Stimulated activated CD4-positive, alpha-beta T cell treated with anti-CD3 and anti-CD28 coated beads, Interleukin-4, amount 100 ng/mL, for 4 hours (primary cell): ENCODE results near the gene OR4C3.
"Not testable (repeated sequence)": the region's sequence is repeated elsewhere in the genome, so short reads cannot be mapped to it uniquely, and the experiment has no call there.

Experiments
- DNase-seq, 2 experiments: peaks; one replicate each; pipeline ENCODE4 v3.0.0-alpha.2; 2020

Gene OR4C3

DNA sequence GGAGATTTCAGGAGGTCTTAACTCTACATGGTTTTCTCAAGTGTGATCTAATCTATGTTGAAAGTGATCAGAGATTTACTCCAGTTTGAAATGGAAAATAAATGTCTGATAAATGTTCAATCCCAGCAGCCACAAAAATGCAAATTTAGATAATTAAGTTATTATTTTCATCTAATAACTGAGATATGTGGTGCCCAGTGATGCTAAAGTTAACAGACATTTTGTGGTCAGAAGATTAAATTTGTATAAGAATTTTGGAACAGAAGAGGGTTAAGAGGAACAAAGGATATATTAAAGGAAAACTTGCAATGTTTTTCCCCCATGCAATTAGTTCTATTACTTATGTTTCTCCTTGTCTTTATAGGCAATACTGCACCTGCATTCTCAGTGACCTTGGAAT is at the start of gene OR4C3:
OR4C3 (plus strand) TSS at position 301 of the 400 bp plus-strand sequence. CDS start 102 bp downstream, outside the sequence.
- DNase-seq = not testable (repeated sequence)

DNA sequence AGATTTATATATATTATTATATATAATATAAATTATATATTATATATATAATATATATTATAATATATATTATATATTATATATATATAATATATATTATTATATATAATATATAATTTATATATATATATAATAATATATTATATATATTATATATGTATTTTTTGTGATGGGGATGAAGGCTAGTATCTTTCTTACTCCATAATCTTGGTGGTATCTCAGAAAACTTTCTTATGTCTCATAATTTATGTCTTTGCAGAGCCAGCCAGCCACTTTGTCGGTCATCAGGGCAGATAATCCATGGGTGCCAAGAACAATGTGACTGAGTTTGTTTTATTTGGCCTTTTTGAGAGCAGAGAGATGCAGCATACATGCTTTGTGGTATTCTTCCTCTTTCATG is 18.8 kb upstream of the OR4C3 start, which contains the start of gene OR4S1:
OR4S1 (plus strand) TSS at position 301 of the 400 bp plus-strand sequence; CDS start at position 301, 0 bp downstream.
- DNase-seq = no peak

GRCh38 chr11:48307760-48308386 is 16.8 kb upstream of the OR4C3 start:
- peak; percentile 50 to 56 for DNase-seq

GRCh38 chr11:48313590-48313989 is 11.1 kb upstream of the OR4C3 start:
- DNase-seq = not testable (repeated sequence)

GRCh38 chr11:48319813-48320212 is 4.9 kb upstream of the OR4C3 start:
- DNase-seq = not testable (repeated sequence)

- DNase-seq = no peak
These were observed 16.7 kb downstream of the OR4C3 start for GRCh38 chr11:48341466-48341865.

DNA sequence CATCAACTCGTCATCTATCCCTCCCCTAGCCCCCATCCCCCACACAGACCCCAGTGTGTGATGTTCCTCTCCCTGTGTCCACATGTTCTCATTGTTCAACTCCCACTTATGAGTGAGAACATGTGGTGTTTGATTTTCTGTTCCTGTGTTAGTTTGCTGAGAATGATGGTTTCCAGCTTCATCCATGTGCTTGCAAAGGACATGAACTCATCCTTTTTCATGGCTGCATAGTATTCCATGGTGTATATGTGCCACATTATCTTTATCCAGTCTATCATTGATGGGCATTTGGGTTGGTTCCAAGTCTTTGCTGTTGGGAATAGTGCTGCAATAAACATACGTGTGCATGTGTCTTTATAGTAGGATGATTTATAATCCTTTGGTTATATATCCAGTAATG is 17.8 kb downstream of the OR4C3 start:
- DNase-seq = not testable (repeated sequence)

GRCh38 chr11:48346286-48346685 is 21.6 kb downstream of the OR4C3 start:
- DNase-seq = not testable (repeated sequence)

DNA sequence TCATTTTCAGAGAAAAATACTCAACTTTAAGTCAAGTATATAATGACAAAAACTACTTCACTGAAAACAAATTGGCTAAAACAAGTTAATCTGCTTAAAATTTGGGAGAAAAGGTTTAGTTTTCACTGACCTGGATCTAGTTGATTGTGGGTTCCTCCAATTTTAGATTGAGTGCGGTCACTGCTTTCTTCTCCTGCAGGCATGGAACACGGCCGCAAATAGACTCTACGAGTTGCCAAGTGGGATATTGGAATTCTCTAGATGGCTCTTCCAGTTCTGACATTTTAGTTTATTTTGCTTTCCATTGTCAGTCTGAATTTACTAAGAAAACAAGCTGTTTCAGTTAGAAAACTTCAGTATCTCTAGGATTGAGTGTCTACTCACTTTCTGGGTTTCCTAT is 29.3 kb downstream of the OR4C3 start:
- no peak for DNase-seq

DNA sequence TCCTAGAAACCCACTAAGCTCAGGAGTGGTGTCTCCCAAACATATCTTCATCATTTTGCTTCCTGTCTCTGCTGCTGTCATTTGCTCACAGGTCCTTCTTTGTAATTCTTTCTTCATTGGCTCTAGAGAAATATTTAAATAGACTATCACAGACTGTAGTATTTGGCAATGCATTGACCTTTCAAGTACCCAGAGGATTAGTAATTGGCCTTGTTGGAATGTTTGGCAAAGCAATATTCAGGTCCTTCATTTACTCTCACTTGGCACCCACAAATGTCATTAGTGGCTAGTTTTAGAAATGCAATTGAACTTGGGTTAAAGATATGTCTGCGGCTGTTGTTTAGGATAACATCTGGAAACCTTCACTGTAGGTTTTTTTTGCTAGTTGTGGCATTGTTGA is 30.0 kb downstream of the OR4C3 start:
- DNase-seq = no peak

DNA sequence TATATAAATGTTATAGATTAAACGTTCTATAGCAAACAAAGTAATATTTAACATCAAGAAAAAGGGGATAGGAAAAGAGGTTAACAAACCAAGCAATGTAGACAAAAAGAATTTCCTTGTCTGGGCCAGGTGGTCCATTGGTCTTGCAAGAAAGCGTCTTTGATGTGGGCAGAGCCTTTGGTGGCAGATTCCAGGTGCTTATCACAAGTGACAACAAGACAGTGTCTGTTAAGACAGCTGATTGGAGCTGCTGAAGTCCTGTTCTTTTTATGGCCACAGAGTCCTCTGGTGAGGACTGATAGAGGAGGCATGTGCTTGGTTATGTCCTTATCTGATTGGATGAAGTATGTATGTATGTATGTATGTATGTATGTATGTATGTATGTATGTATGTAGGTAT is 36.6 kb downstream of the OR4C3 start:
- DNase-seq = not testable (repeated sequence)

DNA sequence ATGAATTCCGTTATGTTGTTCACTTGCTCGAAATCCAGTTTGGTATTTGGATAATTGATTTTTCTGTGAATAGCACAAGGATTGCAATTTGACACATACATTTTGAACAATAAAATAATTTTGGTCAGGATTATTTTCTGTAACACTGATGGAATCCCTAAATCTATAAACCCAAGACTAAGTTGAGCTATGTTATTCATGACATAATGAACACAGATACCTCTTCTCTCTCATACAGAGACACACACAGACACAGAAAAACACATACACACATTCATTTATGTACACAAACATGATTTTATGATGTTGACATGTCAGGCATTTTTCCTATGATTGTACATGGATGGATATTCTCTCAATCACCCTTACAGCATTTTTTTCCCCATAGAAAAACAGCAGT is 41.6 kb downstream of the OR4C3 start, which contains the start of gene OR4C5:
OR4C5 (minus strand) TSS at position 101 of the 400 bp plus-strand sequence; CDS start at position 101, 0 bp downstream.
- DNase-seq = no peak
